Non-pigmented ciliary epithelial cell (primary cell): ENCODE measurements around the gene ZSWIM2.
"Not testable (repeated sequence)": the region's sequence is repeated elsewhere in the genome, so short reads cannot be mapped to it uniquely, and the experiment has no call there.

ENCODE experiments used
- DNase-seq: peaks from one replicate; pipeline ENCODE4 v3.0.0-alpha.2; 2010; ENCODE audit warnings: low read depth

ZSWIM2 gene

GRCh38 chr2:186848873-186849578, at the start of gene ZSWIM2:
TSS of gene ZSWIM2 (minus strand) at chr2:186849170. CDS start at chr2:186849130, 40 bp downstream.
- DNase-seq: peak; percentile 79

GRCh38 chr2:186896220-186896619, 47.2 kb upstream of the ZSWIM2 start:
- DNase-seq: not testable (repeated sequence)

- no peak for DNase-seq
Measured at GRCh38 chr2:186895451-186895850, 46.5 kb upstream of the ZSWIM2 start.

GRCh38 chr2:186894478-186894877, 45.5 kb upstream of the ZSWIM2 start:
- no peak for DNase-seq

- no peak for DNase-seq
Measured at GRCh38 chr2:186892821-186893220, 43.9 kb upstream of the ZSWIM2 start.

- DNase-seq: peak; percentile 4
Measured at GRCh38 chr2:186891185-186891621, 42.2 kb upstream of the ZSWIM2 start.

GRCh38 chr2:186889101-186889879, 40.3 kb upstream of the ZSWIM2 start:
- DNase-seq: no peak

- no peak for DNase-seq
Measured at GRCh38 chr2:186887107-186888090, 38.4 kb upstream of the ZSWIM2 start.

- no peak for DNase-seq
Measured at GRCh38 chr2:186884587-186884986, 35.6 kb upstream of the ZSWIM2 start.

GRCh38 chr2:186883666-186884065, 34.7 kb upstream of the ZSWIM2 start:
- DNase-seq: no peak

GRCh38 chr2:186882511-186883071, 33.6 kb upstream of the ZSWIM2 start:
- no peak for DNase-seq

- no peak for DNase-seq
Measured at GRCh38 chr2:186881660-186882059, 32.7 kb upstream of the ZSWIM2 start.

GRCh38 chr2:186879312-186879711, 30.3 kb upstream of the ZSWIM2 start:
- DNase-seq: no peak

GRCh38 chr2:186874713-186875112, 25.7 kb upstream of the ZSWIM2 start:
- DNase-seq: no peak

GRCh38 chr2:186871881-186872280, 22.9 kb upstream of the ZSWIM2 start:
- DNase-seq: no peak

- DNase-seq: no peak
Measured at GRCh38 chr2:186868344-186868743, 19.4 kb upstream of the ZSWIM2 start.

GRCh38 chr2:186862869-186863709, 14.1 kb upstream of the ZSWIM2 start:
- DNase-seq: no peak

GRCh38 chr2:186855216-186855615, 6.2 kb upstream of the ZSWIM2 start:
- DNase-seq: no peak

- peak; percentile 15 for DNase-seq
Measured at GRCh38 chr2:186853951-186854350, 5.0 kb upstream of the ZSWIM2 start.

GRCh38 chr2:186852508-186852907, 3.5 kb upstream of the ZSWIM2 start:
- no peak for DNase-seq

GRCh38 chr2:186842373-186842772, 6.6 kb downstream of the ZSWIM2 start:
- no peak for DNase-seq
